GM12878 (cell line): Measurements from ENCODE around the gene TULP4. TPM values are rescaled to one million over a fixed set of nuclear protein-coding genes. Genes with fewer than 3 reads are reported as not detected.

Experiments
- ATAC-seq: fragments of 200-7000 bp; cut with Tn5 transposase; 3 replicates; pipeline ENCODE4 v1.9.1; 2020; ENCODE audit warnings: mild to moderate bottlenecking, moderate library complexity
- BruUV-seq: library from RNA; stranded (reverse); fragments of 400-500 nt; replicated peaks from 2 replicates; lab custom pipeline; 2021; lab: Mats Ljungman, UMichigan
- CTCF ChIA-PET: fragments of 300-600 bp; sonication (Branson Sonifier 250); formaldehyde crosslinking; extraction: SDS; loops from one replicate; lab custom pipeline; 2021; ENCODE audit warnings: inconsistent platforms; lab: Yijun Ruan, JAX
- POLR2A ChIA-PET: fragments of 350-600 bp; formaldehyde crosslinking; extraction: SDS; loops from one replicate; lab custom pipeline; 2021; ENCODE audit warnings: inconsistent platforms; lab: Charles Lee
- RAD21 ChIA-PET: fragments of 300-600 bp; sonication (Branson Sonifier 250); formaldehyde crosslinking; loops from one replicate; lab custom pipeline; 2023; ENCODE audit warnings: antibody characterized with exemption; ENCODE audit not compliant: unreplicated experiment; lab: Charles Lee
- SMC1A ChIA-PET: fragments of 300-600 bp; sonication (Branson Sonifier 250); formaldehyde crosslinking; loops from one replicate; lab custom pipeline; 2023; ENCODE audit not compliant: unreplicated experiment, uncharacterized antibody; lab: Charles Lee
- DNase-seq: peaks from one replicate; pipeline ENCODE4 v3.0.0-alpha.2; 2011; ENCODE audit warnings: low read depth, low spot score
- FAIRE-seq: peaks from 3 replicates; lab custom pipeline; 2011; peaks lifted over from hg19 to GRCh38; lab: Jason Lieb, UNC
- H2AFZ ChIP-seq: 2 replicates; pipeline ENCODE4 v1.6.0; 2011; ENCODE audit warnings: low read depth, low read length, control low read depth; ENCODE audit not compliant: control insufficient read depth
- H3K27ac ChIP-seq: 2 replicates; pipeline ENCODE4 v1.5.1; 2011; ENCODE audit warnings: control low read depth; ENCODE audit not compliant: control insufficient read depth, insufficient read depth
- H3K27me3 ChIP-seq, 2 experiments: replicated peaks in 1 of 2; 2 replicates each; pipeline versions ENCODE4 v1.6.0 to v1.6.1; 2011; ENCODE audit warnings: low read length in 1 of 2; ENCODE audit not compliant: control insufficient read depth in 2 of 2, insufficient read depth in 2 of 2
- H3K36me3 ChIP-seq, 2 experiments: 2 replicates each; pipeline ENCODE4 v1.5.1; 2011; ENCODE audit warnings: low read length in 1 of 2; ENCODE audit not compliant: control insufficient read depth in 2 of 2, insufficient read depth in 2 of 2
- H3K4me1 ChIP-seq: 2 replicates; pipeline ENCODE4 v1.6.1; 2011; ENCODE audit warnings: mild to moderate bottlenecking, low read length, moderate library complexity, mixed read lengths; ENCODE audit not compliant: control insufficient read depth, insufficient read depth
- H3K4me2 ChIP-seq: 2 replicates; pipeline ENCODE4 v1.6.0; 2011; ENCODE audit warnings: control low read depth; ENCODE audit not compliant: control insufficient read depth, insufficient read depth
- H3K4me3 ChIP-seq: fragments of 200-600 bp; sonication (generic); 2 replicates; pipeline ENCODE4 v1.5.1; 2016
- H3K79me2 ChIP-seq: 2 replicates; pipeline ENCODE4 v1.6.0; 2011; ENCODE audit warnings: low read length; ENCODE audit not compliant: control insufficient read depth, insufficient read depth
- H3K9ac ChIP-seq: 2 replicates; pipeline ENCODE4 v1.8.0; 2011; ENCODE audit warnings: low read length, control low read depth, mixed read lengths; ENCODE audit not compliant: control insufficient read depth, insufficient read depth
- H3K9me3 ChIP-seq: replicated peaks from 3 replicates; pipeline ENCODE4 v1.5.1; 2011; ENCODE audit warnings: mild to moderate bottlenecking, low read length; ENCODE audit not compliant: control insufficient read depth, insufficient read depth
- H4K20me1 ChIP-seq: 2 replicates; pipeline ENCODE4 v1.6.0; 2011; ENCODE audit not compliant: control insufficient read depth, insufficient read depth
- HDGF ChIP-seq: fragments of 450-650 bp; IDR thresholded peaks from 2 replicates; pipeline ENCODE4 v1.6.1; 2016; ENCODE audit warnings: antibody characterized with exemption
- JUNB ChIP-seq: IDR thresholded peaks from 2 replicates; pipeline ENCODE4 v1.6.1; 2016; ENCODE audit warnings: antibody characterized with exemption, mild to moderate bottlenecking
- WRNIP1 ChIP-seq: IDR thresholded peaks from 2 replicates; pipeline ENCODE4 v1.6.1; 2011; ENCODE audit warnings: low read depth, low read length, improper control_type of control experiment, borderline replicate concordance
- WGBS: methylation state at CpG from one replicate; pipeline ENCODE4 v1.1.6; 2016; ENCODE audit warnings: low lambda C conversion rate; ENCODE audit not compliant: insufficient replicate concordance, insufficient coverage; ENCODE audit errors: missing lambda C conversion rate; 5-methylcytosine and 5-hydroxymethylcytosine counted together
- in situ Hi-C: fragments of 300-500 bp; cut with MboI; formaldehyde crosslinking; loops from 9 replicates; pipeline ENCODE4 v1.14.3; 2018; ENCODE audit warnings: mixed read lengths
- intact Hi-C: fragments of 100-400 bp; cut with micrococcal nuclease; formaldehyde crosslinking; loops from one replicate; pipeline ENCODE4 v1.14.2; 2022; ENCODE audit not compliant: unreplicated experiment
- polyA plus RNA-seq, 11 experiments: library from polyadenylated mRNA; depleted of rRNA in 4 of 11; unstranded in 6 of 11; stranded (reverse) in 5 of 11; fragments of >200 nt; fragmentation: Nextera tagmentation in 4 of 11; fragmentation: Illumina TruSeq in 1 of 11; extraction: Ambion mirVana in 4 of 11; extraction: Trizol in 1 of 11; gene quantifications; 1 replicate in 1 of 11; 2 replicates in 10 of 11; pipeline versions ENCODE4 v1.2.1 to v1.2.3, GENCODE V29; 2011 to 2016; ENCODE audit warnings: inconsistent platforms in 2 of 11, missing spikeins in 2 of 11, low read depth in 1 of 11
- total RNA-seq, 4 experiments: library from RNA; depleted of rRNA in 3 of 4; stranded (reverse); fragments of >200 nt in 3 of 4; fragmentation: Illumina TruSeq in 1 of 4; extraction: Trizol in 1 of 4; gene quantifications; 2 replicates each; pipeline versions ENCODE4 v1.2.1 to v1.2.3, GENCODE V29; 2013 to 2021
- TF ChIP-seq, protein P1 (sequence below): IDR thresholded peaks from 2 replicates; pipeline ENCODE4 v1.6.1; 2012; ENCODE audit warnings: low read depth, low read length, improper control_type of control experiment

The TULP4 gene
- total and polyA plus RNA-seq, 10 of the 15 experiments (the other 5 are each of a cell fraction or from before 2014, with no cell fraction given), result 0.73 to 31.8 (median 14.0) TPM

DNA sequence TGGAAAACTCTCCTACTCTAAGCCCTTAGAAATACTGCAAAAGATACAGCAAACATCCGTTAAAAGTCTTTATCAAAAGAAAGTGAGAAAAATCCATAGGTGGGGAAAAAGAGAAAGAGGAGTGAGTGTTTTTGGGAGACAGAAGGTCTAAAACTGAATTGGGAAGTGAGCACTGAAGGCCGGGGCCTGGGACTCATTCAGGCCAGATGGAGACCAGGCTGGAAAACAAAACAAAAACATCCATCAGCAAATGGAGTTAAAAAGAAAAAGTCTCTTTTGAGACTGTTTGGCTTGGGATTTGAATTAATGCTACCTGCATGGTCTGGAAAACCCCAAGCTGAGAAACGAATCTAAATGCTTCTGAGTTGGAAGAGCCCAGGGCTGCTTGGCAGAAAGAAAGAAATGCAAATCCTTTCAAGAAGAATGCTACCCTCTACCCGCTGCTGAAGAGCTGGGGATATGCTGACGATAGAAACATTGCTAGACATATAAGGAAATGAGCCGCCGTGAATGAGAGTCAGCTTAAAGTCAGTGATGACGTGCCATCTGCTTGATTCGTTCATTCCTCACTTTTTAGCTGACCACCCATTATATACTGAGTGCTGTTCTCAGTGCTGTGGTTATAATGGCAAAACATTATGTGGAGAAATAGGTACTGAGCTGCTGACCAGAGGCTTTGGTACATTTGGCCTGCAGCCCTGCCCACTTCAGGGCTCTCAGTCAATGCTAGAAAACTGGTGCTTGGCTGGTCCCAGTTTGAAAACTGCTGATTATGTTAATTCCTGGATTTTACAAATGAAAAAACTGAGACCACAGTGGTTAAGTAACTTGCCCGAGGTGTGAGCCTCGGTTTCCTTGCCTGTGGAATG lies 28.0 kb upstream of the TULP4 start:
- H3K36me3 ChIP-seq, result no peaks in the 10 kb centered on the region; a peak in 2 of 4 replicates
- H3K27me3 ChIP-seq, result no peaks in the 10 kb centered on the region
- FAIRE-seq, result no peak
- peak; percentile 52 for ATAC-seq
- H3K4me3 ChIP-seq, result no peak overlapping the region
- H3K9me3 ChIP-seq, result no peaks in the 10 kb centered on the region
- H3K27ac ChIP-seq, result no peak overlapping the region
- no peaks in the 10 kb centered on the region for H4K20me1 ChIP-seq
- H3K9ac ChIP-seq, result no peak overlapping the region
- H3K4me2 ChIP-seq, result no peak overlapping the region
- ChIA-PET RAD21 (interaction anchor here (0.7 kb wide), 1 partner anchor 63 kb away, joined by 3 read pairs; no protein-coding TSS in a partner anchor), CTCF (interaction anchor here (1.0 to 3.0 kb wide), 3 partner anchors 11 to 234 kb away, joined by 3 to 8 read pairs (median 4); no protein-coding TSS in a partner anchor), SMC1A (interaction anchor here (0.5 to 2.7 kb wide), 4 partner anchors 11 to 70 kb away, joined by 3 to 13 read pairs (median 4); no protein-coding TSS in a partner anchor), POLR2A (no interaction called here)
- in situ Hi-C loops (no loop called here), intact Hi-C loops (no loop called here)
- DNase-seq, result no peak
- no peaks in the 10 kb centered on the region; the same call in 1 of the 2 replicates for H3K79me2 ChIP-seq
- TF ChIP-seq JUNB, result no peak
- TF ChIP-seq WRNIP1, result no peak
- TF ChIP-seq, protein P1, sequence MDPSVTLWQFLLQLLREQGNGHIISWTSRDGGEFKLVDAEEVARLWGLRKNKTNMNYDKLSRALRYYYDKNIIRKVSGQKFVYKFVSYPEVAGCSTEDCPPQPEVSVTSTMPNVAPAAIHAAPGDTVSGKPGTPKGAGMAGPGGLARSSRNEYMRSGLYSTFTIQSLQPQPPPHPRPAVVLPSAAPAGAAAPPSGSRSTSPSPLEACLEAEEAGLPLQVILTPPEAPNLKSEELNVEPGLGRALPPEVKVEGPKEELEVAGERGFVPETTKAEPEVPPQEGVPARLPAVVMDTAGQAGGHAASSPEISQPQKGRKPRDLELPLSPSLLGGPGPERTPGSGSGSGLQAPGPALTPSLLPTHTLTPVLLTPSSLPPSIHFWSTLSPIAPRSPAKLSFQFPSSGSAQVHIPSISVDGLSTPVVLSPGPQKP, result no peak
- TF ChIP-seq HDGF, result no peak
- H2AFZ ChIP-seq, result no peak overlapping the region
- BruUV-seq, result no TSS peak
- 83% methylated on average over 11 of the region's 11 CpGs for WGBS
- peaks cover 4% of the 10 kb centered on the region; the same call in 1 of the 2 replicates for H3K4me1 ChIP-seq
